NCI-H2196 treated with DMSO at 0.1 percent for 48 hours (cell line): ENCODE measurements around the gene PSME2.

Experiments
- DNase-seq: peaks from one replicate; lab custom pipeline; 2025; ENCODE audit not compliant: unreplicated experiment; lab: John Stamatoyannopoulos, UW

PSME2 gene

DNA sequence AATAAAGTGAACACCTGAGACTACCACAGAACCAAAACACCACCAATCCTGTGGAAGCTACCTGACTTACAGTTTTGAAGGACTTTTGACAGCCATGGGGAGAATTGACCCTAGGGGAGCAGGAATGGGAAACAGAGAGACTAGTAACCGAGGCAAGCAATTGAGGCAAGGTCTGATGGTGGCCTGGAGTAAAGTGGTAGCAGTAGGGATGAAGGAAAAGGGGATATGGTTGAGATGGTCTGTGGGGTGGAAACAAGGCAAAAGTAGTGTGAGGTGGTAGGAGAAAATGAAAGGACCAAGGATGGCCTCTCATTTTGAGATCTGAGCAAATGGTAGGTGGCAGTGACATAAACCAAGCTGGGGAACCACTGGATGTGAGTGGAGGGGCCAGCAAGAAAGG is 10.4 kb upstream of the PSME2 start:
- DNase-seq = no peak

DNA sequence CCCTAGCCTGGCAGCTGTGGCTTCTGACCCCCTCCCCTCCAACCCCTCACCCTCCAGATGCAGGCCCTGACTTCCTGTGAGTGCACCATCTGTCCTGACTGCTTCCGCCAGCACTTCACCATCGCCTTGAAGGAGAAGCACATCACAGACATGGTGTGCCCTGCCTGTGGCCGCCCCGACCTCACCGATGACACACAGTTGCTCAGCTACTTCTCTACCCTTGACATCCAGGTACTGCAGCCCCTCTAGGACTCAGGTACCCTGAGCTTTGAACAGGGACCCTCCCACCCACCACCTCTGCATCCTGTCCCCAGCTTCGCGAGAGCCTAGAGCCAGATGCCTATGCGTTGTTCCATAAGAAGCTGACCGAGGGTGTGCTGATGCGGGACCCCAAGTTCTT is 8.7 kb upstream of the PSME2 start:
- no peak for DNase-seq

DNA sequence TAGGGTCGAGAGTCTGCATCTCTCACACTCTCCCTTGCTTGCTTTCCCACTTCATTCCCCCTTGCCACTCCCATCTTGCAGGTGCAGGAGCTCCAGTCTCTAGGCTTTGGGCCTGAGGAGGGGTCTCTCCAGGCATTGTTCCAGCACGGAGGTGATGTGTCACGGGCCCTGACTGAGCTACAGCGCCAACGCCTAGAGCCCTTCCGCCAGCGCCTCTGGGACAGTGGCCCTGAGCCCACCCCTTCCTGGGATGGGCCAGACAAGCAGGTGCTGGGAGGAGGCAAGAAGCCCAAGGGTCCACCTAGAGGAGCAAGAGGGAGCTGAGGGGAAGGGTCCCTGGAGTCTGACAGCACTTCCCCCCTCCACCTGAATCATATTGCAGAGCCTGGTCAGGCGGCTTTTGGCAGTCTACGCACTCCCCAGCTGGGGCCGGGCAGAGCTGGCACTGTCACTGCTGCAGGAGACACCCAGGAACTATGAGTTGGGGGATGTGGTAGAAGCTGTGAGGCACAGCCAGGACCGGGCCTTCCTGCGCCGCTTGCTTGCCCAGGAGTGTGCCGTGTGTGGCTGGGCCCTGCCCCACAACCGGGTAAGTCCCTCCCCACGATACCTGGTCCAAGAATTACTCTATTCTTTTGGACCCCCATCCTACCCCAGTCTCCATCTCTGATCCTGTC is 5.1 kb upstream of the PSME2 start:
- DNase-seq = no peak

DNA sequence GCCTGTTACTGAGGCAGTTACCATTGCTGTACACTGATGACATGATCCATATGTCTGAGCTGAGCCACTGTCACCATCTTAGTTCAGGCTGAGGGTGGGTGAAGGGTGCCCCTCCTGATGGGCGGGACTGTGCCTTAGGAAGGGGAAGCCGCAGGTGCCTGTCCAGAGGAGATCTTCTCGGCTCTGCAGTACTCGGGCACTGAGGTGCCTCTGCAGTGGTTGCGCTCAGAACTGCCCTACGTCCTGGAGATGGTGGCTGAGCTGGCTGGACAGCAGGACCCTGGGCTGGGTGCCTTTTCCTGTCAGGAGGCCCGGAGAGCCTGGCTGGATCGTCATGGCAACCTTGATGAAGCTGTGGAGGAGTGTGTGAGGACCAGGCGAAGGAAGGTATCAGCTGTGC is 4.6 kb upstream of the PSME2 start:
- DNase-seq = no peak

DNA sequence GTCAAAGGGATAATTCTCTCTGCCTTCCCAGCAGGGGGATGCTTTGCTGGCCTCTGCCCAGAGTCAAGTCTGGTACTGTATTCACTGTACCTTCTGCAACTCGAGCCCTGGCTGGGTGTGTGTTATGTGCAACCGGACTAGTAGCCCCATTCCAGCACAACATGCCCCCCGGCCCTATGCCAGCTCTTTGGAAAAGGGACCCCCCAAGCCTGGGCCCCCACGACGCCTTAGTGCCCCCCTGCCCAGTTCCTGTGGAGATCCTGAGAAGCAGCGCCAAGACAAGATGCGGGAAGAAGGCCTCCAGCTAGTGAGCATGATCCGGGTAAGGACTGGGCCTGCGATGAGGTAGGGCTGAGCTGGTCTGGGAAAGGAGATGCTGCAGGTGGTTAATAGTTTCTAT is 4.2 kb upstream of the PSME2 start:
- no peak for DNase-seq

DNA sequence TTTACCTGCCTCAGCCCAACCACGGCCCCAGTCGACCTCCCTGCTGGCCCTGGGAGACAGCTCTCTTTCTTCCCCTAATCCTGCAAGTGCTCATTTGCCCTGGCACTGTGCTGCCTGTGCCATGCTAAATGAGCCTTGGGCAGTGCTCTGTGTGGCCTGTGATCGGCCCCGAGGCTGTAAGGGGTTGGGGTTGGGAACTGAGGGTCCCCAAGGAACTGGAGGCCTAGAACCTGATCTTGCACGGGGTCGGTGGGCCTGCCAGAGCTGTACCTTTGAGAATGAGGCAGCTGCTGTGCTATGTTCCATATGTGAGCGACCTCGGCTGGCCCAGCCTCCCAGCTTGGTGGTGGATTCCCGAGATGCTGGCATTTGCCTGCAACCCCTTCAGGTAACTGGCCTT is 3.7 kb upstream of the PSME2 start:
- no peak for DNase-seq

DNA sequence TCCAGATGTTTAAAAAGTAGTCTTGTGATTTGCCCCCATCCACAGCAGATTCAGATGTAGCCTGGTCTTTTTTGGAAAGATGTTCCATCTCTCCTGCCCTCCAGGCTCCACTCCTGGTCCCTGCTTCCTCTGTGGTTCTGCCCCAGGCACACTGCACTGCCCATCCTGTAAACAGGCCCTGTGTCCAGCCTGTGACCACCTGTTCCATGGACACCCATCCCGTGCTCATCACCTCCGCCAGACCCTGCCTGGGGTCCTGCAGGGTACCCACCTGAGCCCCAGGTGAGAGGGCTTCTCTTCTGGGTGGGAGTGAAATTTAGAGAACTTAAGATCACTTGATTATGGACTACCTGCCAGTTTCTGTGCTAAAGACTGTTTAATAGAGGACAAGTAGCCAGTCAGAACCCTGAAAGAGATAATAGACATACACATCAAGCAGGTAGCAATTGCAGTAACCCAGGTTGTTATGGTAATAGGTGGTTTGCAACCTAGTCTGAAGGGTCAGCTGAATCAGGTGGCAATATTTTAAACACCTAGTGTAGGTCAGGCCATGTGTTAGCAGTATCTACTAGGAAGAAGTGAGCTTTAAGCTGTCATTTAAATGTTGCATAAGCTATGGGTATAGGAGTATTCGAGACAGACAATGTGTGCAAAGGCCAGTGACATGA is 3.0 kb upstream of the PSME2 start:
- no peak for DNase-seq

DNA sequence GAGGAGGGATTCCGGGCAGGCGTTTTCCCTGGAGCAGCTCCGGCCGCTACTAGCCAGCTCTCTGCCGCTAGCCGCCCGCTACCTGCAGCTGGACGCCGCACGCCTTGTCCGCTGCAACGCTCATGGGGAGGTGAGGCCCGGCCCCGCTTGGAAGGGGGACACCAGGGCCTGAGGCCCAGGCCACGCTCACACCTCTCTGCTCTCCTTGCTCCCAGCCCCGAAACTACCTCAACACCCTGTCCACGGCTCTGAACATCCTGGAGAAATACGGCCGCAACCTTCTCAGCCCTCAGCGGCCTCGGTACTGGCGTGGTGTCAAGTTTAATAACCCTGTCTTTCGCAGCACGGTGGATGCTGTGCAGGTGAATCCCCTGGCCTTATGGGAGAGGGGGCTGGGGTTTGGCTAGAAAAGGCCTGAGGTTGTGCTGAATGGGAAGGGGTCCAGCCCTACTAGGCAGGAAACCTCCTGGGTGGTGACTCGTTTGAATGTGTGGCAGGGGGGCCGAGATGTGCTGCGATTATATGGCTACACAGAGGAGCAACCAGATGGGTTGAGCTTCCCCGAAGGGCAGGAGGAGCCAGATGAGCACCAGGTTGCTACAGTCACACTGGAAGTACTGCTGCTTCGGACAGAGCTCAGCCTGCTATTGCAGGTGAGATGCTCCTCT is 1.5 kb upstream of the PSME2 start:
- no peak for DNase-seq

DNA sequence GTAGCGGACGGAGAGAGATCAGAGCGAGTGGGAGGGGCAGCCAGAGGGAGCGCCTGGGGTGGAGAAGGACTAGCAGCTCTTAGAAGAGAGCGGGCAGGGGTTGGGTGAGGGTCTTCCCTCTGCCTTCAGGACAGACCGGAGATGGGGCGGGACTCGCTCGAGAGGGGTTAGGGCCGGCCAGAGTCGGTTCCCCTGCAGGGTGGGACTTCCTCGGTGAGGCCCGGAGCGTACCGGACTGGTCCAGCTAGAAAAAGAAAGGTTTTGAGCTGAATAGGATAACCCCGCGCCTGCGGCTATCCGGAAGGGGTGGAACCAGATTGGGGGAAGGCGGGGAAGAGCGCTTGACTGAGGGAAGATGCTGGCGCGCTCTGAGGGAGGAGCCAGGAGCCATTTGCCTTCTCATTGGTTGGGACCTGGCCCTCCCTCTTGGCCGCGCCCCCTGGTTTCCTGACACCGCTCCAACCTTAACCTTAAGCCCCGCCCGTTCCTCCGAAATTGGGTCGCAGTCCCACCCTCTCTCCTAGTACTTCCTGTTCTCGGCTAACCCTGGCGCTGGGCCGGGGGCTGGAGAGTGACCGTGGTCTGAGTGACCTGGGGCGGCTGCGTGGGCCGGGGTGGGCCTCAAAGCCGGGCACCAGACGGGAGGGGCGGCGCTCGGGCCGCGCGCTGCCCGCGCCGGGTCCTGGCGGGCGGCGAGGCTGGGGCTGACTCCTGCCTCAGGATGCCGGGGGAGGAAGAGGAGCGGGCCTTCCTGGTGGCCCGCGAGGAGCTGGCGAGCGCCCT is 759 bp upstream of the PSME2 start, which contains the start of gene RNF31:
Gene RNF31, plus strand, starts transcription at position 521 of the 783 bp plus-strand sequence. Its CDS starts 201 bp downstream, at position 722.
- peak; percentile 98 for DNase-seq

DNA sequence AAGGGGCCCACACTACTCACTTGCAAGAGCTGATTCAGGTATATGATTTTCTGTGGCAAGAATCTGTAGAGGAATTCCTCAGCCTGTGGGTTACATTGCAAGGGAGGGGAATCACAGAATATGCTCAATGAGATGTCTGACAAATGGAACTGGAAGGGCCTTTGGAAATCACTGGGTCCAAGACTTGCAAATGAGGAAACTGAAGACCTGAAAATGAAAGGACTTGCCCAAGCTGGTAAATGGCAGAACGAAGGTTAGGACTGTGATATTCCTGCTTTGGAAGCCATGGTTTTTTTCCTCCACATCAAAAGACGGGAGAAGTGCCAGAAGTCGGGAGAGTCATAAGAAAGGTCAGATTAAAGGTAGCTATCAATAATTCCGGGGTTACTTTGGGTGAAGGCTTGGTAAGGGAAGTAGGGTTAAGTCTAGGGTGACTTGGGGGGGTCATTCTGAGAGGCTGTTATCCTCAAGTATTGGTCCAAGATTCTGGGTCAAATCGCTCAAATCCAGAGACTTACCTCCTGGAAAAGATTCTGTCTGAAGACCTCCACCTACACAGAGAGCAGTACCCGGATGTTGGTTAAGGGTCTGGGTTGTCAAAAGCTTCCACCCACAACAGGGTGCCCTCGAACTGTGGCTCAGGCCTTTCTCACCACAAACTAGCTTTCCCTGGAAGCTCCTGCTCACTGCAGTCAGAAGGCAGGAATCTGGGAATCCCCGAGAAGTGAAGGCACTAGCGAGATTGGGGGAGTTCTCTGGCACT is 539 bp downstream of the PSME2 start:
- DNase-seq = no peak

DNA sequence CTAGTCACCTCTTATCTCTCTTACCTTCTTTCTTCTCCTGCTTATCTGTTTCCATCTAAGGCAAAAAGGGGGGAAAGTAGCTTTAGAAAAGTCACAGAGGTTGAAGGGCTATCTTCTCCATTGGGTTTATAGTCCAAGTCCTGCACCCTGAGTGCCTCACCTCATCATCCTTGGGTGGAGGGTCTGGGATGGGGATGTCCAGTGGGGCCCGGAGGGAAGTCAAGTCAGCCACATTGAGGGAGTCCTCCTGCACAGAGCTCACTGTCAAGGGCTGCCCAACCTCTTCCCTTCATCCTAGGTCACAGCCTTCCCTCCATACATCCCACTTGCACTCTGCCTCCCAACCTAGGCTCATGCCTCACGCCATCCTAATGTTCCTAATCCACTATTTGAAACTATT is 1.2 kb downstream of the PSME2 start:
- DNase-seq = no peak

DNA sequence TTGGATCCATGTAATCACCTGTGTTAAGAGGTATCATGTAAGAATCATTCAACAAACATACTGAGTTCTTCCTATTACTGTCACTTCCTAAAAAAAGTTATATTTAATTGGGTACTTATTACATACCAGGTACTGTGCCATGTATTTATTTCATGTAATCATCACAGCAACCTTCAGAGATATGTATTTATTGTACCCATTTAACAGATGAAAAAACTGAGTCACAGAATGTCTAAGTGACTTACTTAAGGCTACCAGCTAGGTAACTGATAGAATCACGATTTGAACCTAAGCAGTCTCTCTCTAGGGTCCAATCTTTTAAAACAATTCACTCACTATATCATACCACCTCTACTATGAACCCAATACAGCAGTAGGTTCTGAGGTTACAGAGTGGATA is 2.0 kb downstream of the PSME2 start:
- DNase-seq = no peak

DNA sequence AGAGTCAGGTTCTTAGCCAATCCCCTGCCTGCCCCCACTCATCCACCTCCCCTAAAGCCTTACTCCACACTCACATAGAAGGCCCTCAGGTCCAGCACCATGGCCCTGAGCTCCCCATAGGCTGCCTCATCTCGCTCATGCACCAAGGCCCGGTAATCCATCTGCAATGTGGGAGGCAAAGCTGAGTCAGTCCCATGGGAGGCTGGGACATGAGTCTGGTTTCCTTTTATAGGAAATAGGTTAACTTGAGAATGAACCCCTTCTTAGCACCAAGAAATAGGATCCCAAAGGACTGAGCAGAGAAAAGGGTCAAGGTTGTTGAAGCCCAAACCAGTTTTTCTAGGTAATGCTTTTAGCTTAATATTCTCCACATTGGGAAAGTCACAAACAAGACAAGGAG is 2.9 kb downstream of the PSME2 start:
- DNase-seq = no peak

DNA sequence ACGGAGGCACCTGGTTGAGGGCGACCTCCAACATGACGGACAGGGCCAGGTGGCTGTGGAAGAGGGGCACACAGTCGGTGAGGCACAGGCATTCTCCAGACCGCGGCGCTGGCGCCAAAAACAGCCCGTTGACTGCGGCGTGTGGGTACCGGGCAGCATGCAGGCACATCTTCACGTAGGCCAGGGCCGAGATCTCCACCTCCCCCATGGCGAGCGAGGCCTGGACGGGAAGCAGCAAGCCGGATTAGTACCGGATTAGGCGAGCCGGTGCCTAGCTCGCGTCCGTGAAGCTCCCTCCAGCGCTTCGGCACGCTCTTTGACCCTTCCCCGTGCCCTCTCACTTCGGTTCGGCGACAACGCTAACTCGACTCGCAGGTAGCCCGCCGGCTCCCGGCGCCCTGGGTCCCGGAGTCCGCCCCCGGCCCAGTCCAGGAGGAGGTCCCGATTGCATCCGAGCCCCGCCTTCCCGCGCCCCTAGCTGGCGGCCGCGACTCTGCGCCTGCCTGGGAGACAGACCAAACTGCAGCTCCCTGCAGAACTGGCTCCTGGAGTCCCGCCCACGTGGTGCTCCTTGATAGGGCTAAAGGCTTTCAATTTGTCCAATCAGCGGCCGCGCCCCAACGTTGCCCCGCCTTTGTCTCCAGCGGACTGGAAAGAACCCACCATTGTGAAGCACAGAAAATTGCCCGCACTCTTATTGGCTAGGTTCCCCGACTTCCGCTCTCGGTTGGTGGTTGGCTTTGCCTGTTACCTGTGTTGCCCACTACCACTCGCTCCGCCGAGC is 5.1 kb downstream of the PSME2 start, which contains the start of gene EMC9:
Gene EMC9, minus strand, starts transcription at position 495 of the 784 bp plus-strand sequence. Its CDS starts 287 bp downstream, at position 208.
- peak; percentile 99 for DNase-seq

DNA sequence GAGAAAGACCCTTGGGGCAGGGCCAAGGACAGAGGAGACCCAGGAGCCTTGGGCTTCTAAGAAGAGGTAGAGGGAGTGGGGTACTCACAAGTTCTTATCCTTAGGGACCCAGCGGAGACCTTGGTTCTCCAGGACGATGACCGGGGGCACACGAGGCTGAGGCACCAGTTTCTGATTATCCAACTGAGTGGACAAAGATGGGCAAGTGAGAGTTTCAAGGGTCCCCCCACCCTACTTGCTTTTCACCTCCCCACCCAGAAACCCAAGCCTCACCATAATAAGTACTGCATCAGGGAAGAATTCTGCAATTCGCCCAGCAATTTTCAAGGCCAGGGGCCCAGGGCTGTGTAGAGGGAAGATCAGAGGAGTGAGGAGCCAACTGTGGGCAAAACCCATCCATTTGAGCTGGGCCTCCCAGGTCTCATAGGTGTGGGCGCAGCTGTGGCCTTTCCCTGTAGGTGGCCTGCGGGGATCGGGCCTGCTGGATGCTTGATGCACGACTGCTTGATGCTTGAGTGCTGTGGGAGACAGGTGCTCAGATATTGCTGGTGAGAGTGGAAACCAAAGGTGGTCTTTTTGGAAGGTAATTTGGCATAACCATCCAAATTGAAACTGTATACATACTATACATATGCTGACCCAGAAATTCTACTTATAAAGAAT is 7.0 kb downstream of the PSME2 start:
- no peak for DNase-seq

DNA sequence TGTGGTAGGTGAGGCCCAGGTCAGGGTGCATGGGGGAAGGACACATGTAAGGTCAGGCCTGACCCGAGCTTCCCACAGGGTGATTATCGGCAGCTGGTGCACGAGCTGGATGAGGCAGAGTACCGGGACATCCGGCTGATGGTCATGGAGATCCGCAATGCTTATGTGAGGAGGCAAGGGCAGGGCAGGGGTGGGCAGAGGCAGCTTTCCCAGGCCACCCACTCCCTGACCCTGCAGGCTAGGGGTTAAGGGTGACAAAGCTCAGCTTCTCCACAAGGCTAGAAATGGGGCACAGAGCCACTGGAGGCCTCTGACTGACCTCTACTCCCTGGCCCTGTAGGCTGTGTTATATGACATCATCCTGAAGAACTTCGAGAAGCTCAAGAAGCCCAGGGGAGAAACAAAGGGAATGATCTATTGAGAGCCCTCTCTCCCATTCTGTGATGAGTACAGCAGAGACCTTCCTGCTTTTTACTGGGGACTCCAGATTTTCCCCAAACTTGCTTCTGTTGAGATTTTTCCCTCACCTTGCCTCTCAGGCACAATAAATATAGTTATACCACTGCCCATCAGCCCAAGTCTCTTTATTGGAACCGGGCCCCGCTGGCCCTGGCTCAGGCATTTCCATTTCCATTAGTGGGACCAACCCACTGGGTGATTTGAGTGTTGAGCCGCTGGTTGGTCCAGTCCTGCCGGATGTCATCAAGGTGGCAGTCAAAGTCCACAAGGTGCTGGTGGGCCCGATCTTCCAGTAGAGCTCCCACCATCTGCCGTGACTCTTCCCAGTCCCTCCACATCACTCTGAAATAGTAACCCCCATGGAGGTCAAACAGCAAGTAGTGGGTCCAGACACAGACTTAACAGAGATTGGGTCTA is 7.8 kb downstream of the PSME2 start:
- no peak for DNase-seq

DNA sequence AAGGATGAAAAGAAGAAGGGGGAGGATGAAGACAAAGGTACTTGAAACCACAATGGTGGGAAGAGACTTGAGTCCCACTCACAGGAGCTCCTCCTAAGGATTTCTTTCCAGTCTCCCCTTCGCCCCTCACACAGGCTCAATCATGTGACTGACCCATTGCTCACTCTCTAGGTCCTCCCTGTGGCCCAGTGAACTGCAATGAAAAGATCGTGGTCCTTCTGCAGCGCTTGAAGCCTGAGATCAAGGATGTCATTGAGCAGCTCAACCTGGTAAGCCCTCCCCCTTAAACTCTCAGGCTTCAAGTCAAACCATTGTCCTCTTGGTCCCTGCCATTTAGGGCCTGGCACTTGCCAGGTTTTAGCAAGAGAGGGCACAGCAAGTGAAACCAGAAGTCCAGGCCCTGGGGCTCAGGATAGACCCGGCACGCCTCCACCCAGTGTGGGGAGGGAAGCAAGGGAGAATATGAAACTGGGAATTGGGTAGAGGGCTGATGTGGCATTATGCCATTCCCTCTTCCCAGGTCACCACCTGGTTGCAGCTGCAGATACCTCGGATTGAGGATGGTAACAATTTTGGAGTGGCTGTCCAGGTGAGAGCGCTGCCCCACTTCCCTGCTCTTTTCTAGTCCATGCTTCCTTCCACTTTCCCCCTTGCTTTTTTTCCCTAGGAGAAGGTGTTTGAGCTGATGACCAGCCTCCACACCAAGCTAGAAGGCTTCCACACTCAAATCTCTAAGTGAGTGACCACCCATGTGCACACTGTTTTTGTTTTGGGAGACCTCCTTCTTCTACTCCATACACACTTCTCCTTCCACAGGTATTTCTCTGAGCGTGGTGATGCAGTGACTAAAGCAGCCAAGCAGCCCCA is 8.6 kb downstream of the PSME2 start:
- no peak for DNase-seq
